GM19324 (cell line): ENCODE measurements around the gene PKIG.
"Not testable (repeated sequence)": the region's sequence is repeated elsewhere in the genome, so short reads cannot be mapped to it uniquely, and the experiment has no call there.

ENCODE experiments used
- ATAC-seq: cut with Tn5 transposase; IDR thresholded peaks from one replicate; pipeline ENCODE4 v1.9.1; 2021; ENCODE audit warnings: mild to moderate bottlenecking, moderate library complexity; ENCODE audit not compliant: unreplicated experiment, low FRiP score

PKIG gene

DNA sequence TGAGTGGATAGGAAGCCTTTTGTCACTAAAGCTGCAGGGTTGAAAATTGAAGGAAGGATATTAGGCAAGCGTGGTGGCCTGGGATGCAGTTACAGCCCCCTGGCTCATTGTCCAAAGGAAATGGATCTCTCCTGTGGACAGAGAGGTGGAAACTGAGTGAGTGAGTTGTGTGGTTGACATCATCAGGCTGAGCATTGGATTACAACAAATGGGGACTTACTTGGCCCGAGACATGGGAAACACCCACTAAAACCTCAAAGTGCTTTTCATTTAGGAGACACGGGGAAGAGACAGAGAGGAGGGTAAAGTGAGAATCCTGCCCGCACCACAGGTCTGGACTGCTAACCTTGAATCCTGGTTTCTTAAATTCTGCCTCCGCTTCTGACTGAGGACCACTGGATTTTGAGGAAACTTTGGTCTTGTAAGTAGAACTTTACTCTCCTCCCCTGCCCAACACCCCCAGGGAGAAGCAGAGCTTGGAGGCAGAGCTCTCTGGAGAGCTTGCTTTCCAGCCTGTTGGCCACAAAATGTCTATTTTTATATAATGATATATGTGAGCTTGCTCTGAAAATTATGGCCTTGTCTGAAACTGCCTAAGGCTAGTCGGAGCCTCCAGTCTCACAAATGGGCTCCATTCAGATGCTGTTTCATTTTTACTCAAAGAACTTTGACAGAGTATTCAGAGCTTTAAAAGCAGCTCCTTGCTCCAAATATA is at the start of gene PKIG:
Gene PKIG (plus strand): TSS at position 269 of the 715 bp plus-strand sequence. CDS start 31,978 bp downstream, outside the sequence.
- no peak for ATAC-seq

DNA sequence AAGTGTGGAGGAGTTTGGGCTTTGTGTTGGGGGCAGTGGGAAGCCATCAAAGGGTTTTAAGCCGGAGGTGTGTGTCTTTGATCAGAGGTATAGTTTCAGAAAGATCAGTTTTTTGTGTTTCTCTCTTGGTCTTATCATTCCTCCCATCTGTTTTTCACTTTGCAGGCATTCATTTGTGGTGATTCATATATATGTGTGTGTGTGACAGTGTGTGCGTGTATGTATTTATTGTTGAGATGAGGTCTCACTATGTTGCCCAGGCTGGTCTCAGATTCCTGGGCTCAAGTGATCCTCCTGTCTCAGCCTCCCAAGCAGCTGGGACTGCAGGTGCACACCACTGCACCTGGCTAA is 49.4 kb upstream of the PKIG start:
- no peak for ATAC-seq

GRCh38 chr20:44533928-44534327 is 48.5 kb upstream of the PKIG start:
- ATAC-seq = no peak

- ATAC-seq = no peak
These were observed 46.2 kb upstream of the PKIG start for GRCh38 chr20:44536175-44536574.

DNA sequence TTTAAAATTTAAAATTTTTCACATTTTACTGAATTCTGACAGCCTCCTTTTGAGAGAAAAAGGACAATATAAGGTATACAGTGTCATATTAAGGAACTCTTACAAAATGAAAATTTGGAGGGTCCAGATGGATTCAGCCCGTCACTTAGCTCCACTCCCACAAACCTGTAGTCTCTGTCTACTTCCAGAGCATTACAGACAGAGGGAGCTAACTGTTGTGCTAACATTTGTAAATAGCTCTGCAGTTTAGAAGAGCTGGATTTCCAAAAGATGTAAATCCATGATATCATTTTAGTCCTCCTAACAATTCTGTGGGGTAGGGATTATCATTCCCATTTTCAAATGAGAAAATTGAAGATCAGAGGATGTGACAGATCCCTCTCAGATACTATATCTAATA is 44.4 kb upstream of the PKIG start:
- no peak for ATAC-seq

- ATAC-seq = no peak
These were observed 41.5 kb upstream of the PKIG start for GRCh38 chr20:44540834-44541233.

DNA sequence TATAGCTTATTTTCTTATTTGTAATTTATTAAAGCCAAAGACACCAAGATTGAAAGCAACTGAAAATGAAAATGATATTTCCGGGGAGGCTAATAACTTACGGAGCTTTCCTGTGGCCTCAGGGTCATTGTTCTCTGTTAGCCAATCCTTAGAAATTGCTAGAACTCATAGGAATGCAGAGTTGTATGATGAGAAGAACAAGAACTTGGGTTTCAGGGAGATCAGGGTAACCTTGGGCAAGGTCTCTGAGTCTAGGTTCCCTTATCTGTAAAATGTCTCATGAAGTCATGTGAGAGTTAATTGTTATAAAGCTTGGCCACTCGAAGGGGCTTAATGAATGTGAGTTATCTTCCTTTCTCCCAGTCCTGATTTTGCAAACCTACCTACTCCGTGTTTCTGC is 40.4 kb upstream of the PKIG start:
- no peak for ATAC-seq

- ATAC-seq = no peak
These were observed 39.5 kb upstream of the PKIG start for GRCh38 chr20:44542890-44543289.

GRCh38 chr20:44543358-44543757 is 39.0 kb upstream of the PKIG start:
- no peak for ATAC-seq

DNA sequence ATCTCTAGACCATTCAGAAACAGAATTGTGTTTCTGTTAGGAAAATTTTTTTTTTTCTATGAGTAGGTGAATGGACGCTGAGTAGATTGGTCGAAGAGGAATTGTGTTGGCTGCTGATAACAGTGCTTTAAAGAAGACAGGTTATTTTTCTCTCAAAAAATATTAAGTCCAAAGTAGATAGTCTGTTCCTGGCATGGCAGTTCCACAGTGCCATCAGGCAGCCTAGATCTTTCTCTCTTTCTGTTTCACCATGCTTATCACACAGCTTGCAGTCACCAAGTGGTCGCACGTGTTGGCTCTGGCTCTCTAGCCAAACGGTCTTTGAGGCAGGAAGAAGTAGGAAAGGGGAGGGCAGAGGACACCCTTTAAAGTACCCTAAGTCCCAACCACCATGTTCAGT is 38.1 kb upstream of the PKIG start:
- ATAC-seq = no peak

DNA sequence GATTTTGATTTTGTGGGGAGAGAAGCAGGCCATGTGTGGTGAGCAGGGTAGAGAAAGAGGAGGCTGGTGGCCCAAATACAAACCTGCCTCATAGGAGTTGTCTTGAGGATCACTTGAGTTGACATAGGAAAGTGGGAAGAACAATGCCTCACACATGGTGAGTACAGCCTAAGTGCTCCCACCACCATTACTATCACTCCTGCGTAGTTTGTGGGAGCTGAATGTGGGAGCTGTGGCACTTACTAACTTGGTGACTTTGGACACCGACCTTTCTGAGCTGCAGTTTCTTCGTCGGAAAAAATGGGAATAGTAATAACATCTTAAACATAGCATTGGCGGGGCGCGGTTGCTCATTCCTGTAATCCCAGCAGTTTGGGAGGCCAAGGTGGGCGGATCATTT is 35.0 kb upstream of the PKIG start:
- no peak for ATAC-seq

DNA sequence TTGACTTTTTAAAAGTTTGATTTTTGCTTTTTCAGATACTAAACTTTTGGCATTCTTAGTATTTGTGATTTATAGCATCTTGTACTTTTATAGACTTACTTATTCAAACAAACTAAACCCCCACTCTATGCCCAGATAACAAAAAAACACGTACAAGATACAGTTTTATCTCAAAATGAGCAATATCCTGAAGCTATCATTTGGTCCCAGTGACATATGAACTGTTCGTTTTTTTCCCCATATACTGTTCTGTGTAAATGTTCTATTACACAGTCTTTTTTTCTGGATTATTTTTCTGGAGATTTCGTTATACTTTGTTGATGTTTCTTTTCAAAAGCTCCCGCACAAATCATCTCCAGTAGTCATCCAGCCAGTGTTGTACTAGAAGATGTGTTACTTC is 33.3 kb upstream of the PKIG start:
- no peak for ATAC-seq

- ATAC-seq = no peak
These were observed 30.3 kb upstream of the PKIG start for GRCh38 chr20:44552050-44552449.

GRCh38 chr20:44552568-44552949 is 29.8 kb upstream of the PKIG start:
- no peak for ATAC-seq

GRCh38 chr20:44552950-44553908 is 29.1 kb upstream of the PKIG start:
- ATAC-seq = no peak

DNA sequence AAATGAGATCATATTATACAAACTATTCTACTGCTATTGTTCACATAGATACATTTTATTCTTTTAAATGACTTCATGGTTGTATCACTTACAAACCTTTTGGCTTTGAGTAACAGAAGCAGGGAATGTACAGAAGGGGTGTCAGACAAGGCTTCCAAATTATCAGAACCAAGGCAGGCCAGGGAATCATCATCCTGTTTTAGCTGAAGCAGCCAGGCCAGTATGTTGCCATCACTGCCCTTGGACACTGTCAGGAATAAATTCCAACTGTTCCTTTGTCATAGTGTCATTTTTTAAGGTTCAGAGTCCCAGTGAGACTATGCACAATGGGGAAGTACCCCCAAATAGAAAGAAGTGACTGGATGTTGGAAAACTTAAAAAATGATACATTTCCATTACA is 23.1 kb upstream of the PKIG start:
- ATAC-seq = no peak

- no peak for ATAC-seq
These were observed 22.1 kb upstream of the PKIG start for GRCh38 chr20:44560229-44560628.

- ATAC-seq = not testable (repeated sequence)
These were observed 21.6 kb upstream of the PKIG start for GRCh38 chr20:44560818-44561217.

GRCh38 chr20:44561876-44562275 is 20.5 kb upstream of the PKIG start:
- no peak for ATAC-seq

DNA sequence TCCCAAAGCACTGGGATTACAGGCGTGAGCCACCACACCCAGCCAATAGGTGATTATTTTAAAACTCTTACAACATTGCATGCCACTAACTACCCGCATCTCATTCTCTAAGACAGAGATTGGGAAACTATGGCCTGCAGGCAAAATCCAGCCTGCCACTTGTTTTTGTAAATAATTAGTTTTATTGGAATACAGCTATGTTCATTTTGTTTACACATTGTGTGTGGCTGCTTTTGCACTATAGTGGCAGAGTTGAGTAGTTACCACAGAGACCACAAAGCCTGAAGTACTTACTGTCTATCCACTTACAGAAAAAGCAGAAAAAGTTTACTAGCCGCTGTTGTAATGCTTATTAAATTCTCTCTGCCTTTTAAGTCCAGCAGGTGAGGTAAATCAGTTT is 16.4 kb upstream of the PKIG start:
- no peak for ATAC-seq

- ATAC-seq = no peak
These were observed 15.6 kb upstream of the PKIG start for GRCh38 chr20:44566811-44567210.

DNA sequence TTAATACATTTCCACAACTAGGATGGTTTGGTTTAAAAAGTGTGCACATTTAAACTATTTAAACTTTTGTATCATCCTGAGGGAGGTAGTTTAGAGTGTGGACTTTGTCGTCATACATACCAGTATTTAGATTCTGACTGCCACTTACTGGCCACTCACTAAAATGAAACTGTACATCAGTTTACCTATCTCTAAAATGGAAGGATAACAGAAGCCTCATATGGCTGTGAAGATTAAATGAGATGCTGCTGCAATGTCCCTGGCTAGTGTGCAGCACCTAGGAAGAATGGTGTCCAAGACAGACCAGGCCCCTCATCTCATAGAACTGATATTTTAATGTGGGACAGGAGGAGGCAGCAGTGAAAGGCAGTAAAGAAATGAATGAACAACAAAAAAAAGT is 12.0 kb upstream of the PKIG start:
- no peak for ATAC-seq
